H9 (cell line): ENCODE measurements around the gene MYB. TPM values are rescaled to one million over a fixed set of nuclear protein-coding genes. Genes with fewer than 3 reads are reported as not detected.

ENCODE experiments used
- DNase-seq: peaks from one replicate; pipeline ENCODE4 v3.0.0-alpha.2; 2017
- H2AFZ ChIP-seq: one replicate; pipeline ENCODE4 v1.6.1; 2013; ENCODE audit warnings: mild to moderate bottlenecking, low read length, control low read depth, moderate library complexity
- H2AK5ac ChIP-seq: 2 replicates; pipeline ENCODE4 v1.6.1; 2013; ENCODE audit warnings: low read length, control low read depth, mixed read lengths; ENCODE audit not compliant: insufficient read length
- H2BK120ac ChIP-seq: one replicate; pipeline ENCODE4 v1.6.1; 2013; ENCODE audit warnings: low read depth, mild to moderate bottlenecking, low read length, control low read depth, inconsistent platforms; ENCODE audit not compliant: poor library complexity, severe bottlenecking
- H2BK12ac ChIP-seq: 2 replicates; pipeline ENCODE4 v1.6.1; 2013; ENCODE audit warnings: low read length, control low read depth, mixed read lengths, low read depth; ENCODE audit not compliant: insufficient read length
- H2BK15ac ChIP-seq: 2 replicates; pipeline ENCODE4 v1.6.1; 2013; ENCODE audit warnings: low read depth, low read length, control low read depth
- H2BK20ac ChIP-seq: one replicate; pipeline ENCODE4 v1.6.1; 2013; ENCODE audit warnings: low read depth, mild to moderate bottlenecking, low read length, control low read depth, inconsistent platforms; ENCODE audit not compliant: poor library complexity, severe bottlenecking
- H2BK5ac ChIP-seq: 2 replicates; pipeline ENCODE4 v1.6.1; 2013; ENCODE audit warnings: low read length, control low read depth, mixed read lengths; ENCODE audit not compliant: insufficient read length
- H3K14ac ChIP-seq: 2 replicates; pipeline ENCODE4 v1.6.1; 2013; ENCODE audit warnings: low read length, control low read depth; ENCODE audit not compliant: insufficient read depth
- H3K18ac ChIP-seq: 2 replicates; pipeline ENCODE4 v1.6.1; 2013; ENCODE audit warnings: low read depth, mild to moderate bottlenecking, mixed read lengths, low read length, control low read depth; ENCODE audit not compliant: insufficient read length
- H3K23ac ChIP-seq: 2 replicates; pipeline ENCODE4 v1.6.1; 2013; ENCODE audit warnings: low read length, control low read depth, mixed read lengths, low read depth; ENCODE audit not compliant: insufficient read length
- H3K23me2 ChIP-seq: 2 replicates; pipeline ENCODE4 v1.6.1; 2013; ENCODE audit warnings: low read depth, mild to moderate bottlenecking, mixed read lengths, low read length, control low read depth; ENCODE audit not compliant: insufficient read length, poor library complexity, severe bottlenecking
- H3K27ac ChIP-seq: 2 replicates; pipeline ENCODE4 v1.5.1; 2013; ENCODE audit warnings: low read length, control low read depth, mixed read lengths, low read depth; ENCODE audit not compliant: insufficient read length
- H3K27me3 ChIP-seq: 2 replicates; pipeline ENCODE4 v1.6.1; 2013; ENCODE audit warnings: low read length, control low read depth, inconsistent platforms; ENCODE audit not compliant: insufficient read depth
- H3K4ac ChIP-seq: 2 replicates; pipeline ENCODE4 v1.6.1; 2013; ENCODE audit warnings: low read depth, mild to moderate bottlenecking, control low read depth, inconsistent platforms, low read length, moderate library complexity
- H3K4me1 ChIP-seq: 2 replicates; pipeline ENCODE4 v1.6.1; 2013; ENCODE audit warnings: low read length, control low read depth, inconsistent platforms; ENCODE audit not compliant: insufficient read depth
- H3K4me2 ChIP-seq: 2 replicates; pipeline ENCODE4 v1.6.1; 2013; ENCODE audit warnings: low read length, control low read depth, mixed read lengths; ENCODE audit not compliant: insufficient read length, insufficient read depth
- H3K56ac ChIP-seq: 2 replicates; pipeline ENCODE4 v1.6.1; 2013; ENCODE audit warnings: low read depth, mild to moderate bottlenecking, mixed read lengths, low read length, control low read depth; ENCODE audit not compliant: insufficient read length
- H3K79me1 ChIP-seq: 2 replicates; pipeline ENCODE4 v1.6.1; 2013; ENCODE audit warnings: low read depth, mild to moderate bottlenecking, moderate library complexity, low read length, control low read depth, inconsistent platforms; ENCODE audit not compliant: insufficient read depth, poor library complexity, severe bottlenecking
- H3K79me2 ChIP-seq: 2 replicates; pipeline ENCODE4 v1.6.1; 2013; ENCODE audit warnings: low read length, control low read depth, inconsistent platforms; ENCODE audit not compliant: insufficient read depth
- H3K9ac ChIP-seq: 2 replicates; pipeline ENCODE4 v1.6.1; 2013; ENCODE audit warnings: low read length, control low read depth, mixed read lengths; ENCODE audit not compliant: insufficient read length; ENCODE audit errors: extremely low read depth
- H3K9me3 ChIP-seq: one replicate; pipeline ENCODE4 v1.6.1; 2013; ENCODE audit warnings: low read depth, low read length, inconsistent platforms; ENCODE audit not compliant: control insufficient read depth
- H3T11ph ChIP-seq: one replicate; pipeline ENCODE4 v1.6.1; 2013; ENCODE audit warnings: mild to moderate bottlenecking, low read length, control low read depth, inconsistent platforms
- H4K20me1 ChIP-seq: one replicate; pipeline ENCODE4 v1.6.1; 2013; ENCODE audit not compliant: control insufficient read depth, insufficient read length, insufficient read depth
- H4K5ac ChIP-seq: 2 replicates; pipeline ENCODE4 v1.6.1; 2013; ENCODE audit warnings: low read depth, mild to moderate bottlenecking, mixed read lengths, low read length, control low read depth; ENCODE audit not compliant: insufficient read length
- H4K8ac ChIP-seq: replicated peaks from 2 replicates; pipeline ENCODE4 v1.6.1; 2013; ENCODE audit warnings: low read length, control low read depth, mixed read lengths, low read depth; ENCODE audit not compliant: insufficient read length
- H4K91ac ChIP-seq: 2 replicates; pipeline ENCODE4 v1.6.1; 2013; ENCODE audit warnings: low read depth, mild to moderate bottlenecking, moderate library complexity, mixed read lengths, low read length, control low read depth; ENCODE audit not compliant: insufficient read length
- H3K27ac Mint-ChIP-seq, 3 experiments: 2 replicates in 2 of 3; 3 replicates in 1 of 3; pipeline ENCODE4 v1.8.0; 2020 to 2021; ENCODE audit warnings: mixed read lengths in 3 of 3, mild to moderate bottlenecking in 1 of 3, moderate library complexity in 1 of 3
- H3K27me3 Mint-ChIP-seq: 2 replicates; pipeline ENCODE4 v1.8.0; 2021; ENCODE audit warnings: low read depth, mild to moderate bottlenecking, moderate library complexity, mixed read lengths
- H3K36me3 Mint-ChIP-seq, 3 experiments: 2 replicates in 2 of 3; 3 replicates in 1 of 3; pipeline ENCODE4 v1.8.0; 2020 to 2021; ENCODE audit warnings: low read depth in 3 of 3, mixed read lengths in 3 of 3; ENCODE audit not compliant: insufficient read depth in 1 of 3
- H3K4me1 Mint-ChIP-seq, 2 experiments: 2 replicates each; pipeline ENCODE4 v1.8.0; 2020; ENCODE audit warnings: mixed read lengths in 2 of 2
- H3K4me3 Mint-ChIP-seq, 2 experiments: 2 replicates in 1 of 2; 3 replicates in 1 of 2; pipeline ENCODE4 v1.8.0; 2020 to 2021; ENCODE audit warnings: mild to moderate bottlenecking in 2 of 2, mixed read lengths in 2 of 2, moderate library complexity in 1 of 2
- H3K9me3 Mint-ChIP-seq, 2 experiments: 2 replicates in 1 of 2; 3 replicates in 1 of 2; pipeline ENCODE4 v1.8.0; 2020; ENCODE audit warnings: mild to moderate bottlenecking in 2 of 2, mixed read lengths in 2 of 2, moderate library complexity in 1 of 2
- CTCF ChIP-seq: fragments of 200-600 bp; sonication (generic); conservative IDR thresholded peaks from 3 replicates; pipeline ENCODE4 v1.8.0; 2021; ENCODE audit warnings: antibody characterized with exemption, mild to moderate bottlenecking
- WGBS: extraction: QIAGEN DNeasy Blood & Tissue Kit; methylation state at CpG from one replicate; pipeline ENCODE4 v1.1.7; 2013; ENCODE audit warnings: missing lambda C conversion rate, low lambda C conversion rate, mixed read lengths; ENCODE audit not compliant: insufficient read length; ENCODE audit errors: extremely low coverage; 5-methylcytosine and 5-hydroxymethylcytosine counted together
- total RNA-seq: library from RNA; stranded (reverse); gene quantifications from 2 replicates; pipeline ENCODE4 v1.2.1, GENCODE V29; 2021

The MYB gene
- total RNA-seq, 1 experiment from 2014 or later: 5.8 TPM

- no peaks in the 10 kb centered on the region for H4K20me1 ChIP-seq
- H3K23ac ChIP-seq: no peak overlapping the region
- H4K8ac ChIP-seq: no peak overlapping the region
- no peaks in the 10 kb centered on the region for H3K23me2 ChIP-seq
- H3K4ac ChIP-seq: no peak overlapping the region
- no peaks in the 10 kb centered on the region for H3K4me1 ChIP-seq
- H2BK12ac ChIP-seq: no peak overlapping the region
- Mint-ChIP-seq H3K36me3 (no peaks in the 10 kb centered on the region), H3K4me1 (peaks cover 4 to 7% of the 10 kb centered on the region in 2 experiments; a peak in 2 of 4 replicates), H3K9me3 (no peaks in the 10 kb centered on the region), H3K4me3 (no peak overlapping the region), H3K27me3 (no peaks in the 10 kb centered on the region), H3K27ac (no peak overlapping the region)
- no CpG with 5 or more reads among the region's 3 CpGs for WGBS
- no peak overlapping the region for H4K5ac ChIP-seq
- DNase-seq: no peak
- H3K56ac ChIP-seq: no peak overlapping the region
- H3K27ac ChIP-seq: no peak overlapping the region
- no peak overlapping the region for H2BK15ac ChIP-seq
- H3K4me2 ChIP-seq: no peak overlapping the region
- H3K9me3 ChIP-seq: no peaks in the 10 kb centered on the region
- H3K18ac ChIP-seq: no peak overlapping the region
- no peak overlapping the region for H2BK120ac ChIP-seq
- no peaks in the 10 kb centered on the region for H3K79me2 ChIP-seq
- H3K27me3 ChIP-seq: no peaks in the 10 kb centered on the region
- H2BK5ac ChIP-seq: no peak overlapping the region
- TF ChIP-seq CTCF: no peak
- H3K14ac ChIP-seq: no peak overlapping the region
- H2BK20ac ChIP-seq: no peak overlapping the region
- H2AFZ ChIP-seq: no peak overlapping the region
- H3K79me1 ChIP-seq: no peaks in the 10 kb centered on the region
- no peak overlapping the region for H3K9ac ChIP-seq
- no peak overlapping the region for H3T11ph ChIP-seq
- H2AK5ac ChIP-seq: no peak overlapping the region
- no peak overlapping the region for H4K91ac ChIP-seq
Observed at GRCh38 chr6:135161411-135162395, 19.4 kb upstream of the MYB start.
